ENCODE data around the gene SP2. TPM values are rescaled to one million over a fixed set of nuclear protein-coding genes. Genes with fewer than 3 reads are reported as not detected.

Gene SP2
- total RNA-seq, 4 donors from 2014 or later: 2.2 to 9.2 (median 5.9) TPM

GRCh38 chr17:47945080-47945479 is 49.0 kb downstream of the SP2 start:
- no peak for TF ChIP-seq CTCF (IDR thresholded peaks at IDR 0.05; ENCODE audit: low read depth)

- TF ChIP-seq CTCF (IDR thresholded peaks at IDR 0.05; ENCODE audit: low read depth): no peak
These were observed 49.8 kb downstream of the SP2 start for GRCh38 chr17:47945529-47946508.

GRCh38 chr17:47946516-47946915 is 50.5 kb downstream of the SP2 start:
- no peak for TF ChIP-seq CTCF (IDR thresholded peaks at IDR 0.05; ENCODE audit: low read depth)

GRCh38 chr17:47946929-47947397 is 50.9 kb downstream of the SP2 start:
- TF ChIP-seq CTCF (IDR thresholded peaks at IDR 0.05; ENCODE audit: low read depth): no peak

- TF ChIP-seq CTCF (IDR thresholded peaks at IDR 0.05; ENCODE audit: low read depth): no peak
These were observed 52.7 kb downstream of the SP2 start for GRCh38 chr17:47948706-47949196.

- TF ChIP-seq CTCF (IDR thresholded peaks at IDR 0.05; ENCODE audit: low read depth): no peak
These were observed 53.2 kb downstream of the SP2 start for GRCh38 chr17:47949197-47949759.

GRCh38 chr17:47949946-47950345 is 53.9 kb downstream of the SP2 start:
- TF ChIP-seq CTCF (IDR thresholded peaks at IDR 0.05; ENCODE audit: low read depth): no peak
